Jurkat, Clone E6-1 (cell line): ENCODE results near the gene LILRA6.
A peak's percentile ranks its signal among the peaks of the same experiment; 100 is the strongest.

Source experiments
- DNase-seq: peaks from one replicate; pipeline ENCODE4 v3.0.0-alpha.2; 2011; ENCODE audit warnings: low read depth, low spot score
- H3K4me3 ChIP-seq: 2 replicates; pipeline ENCODE4 v1.5.1; 2011; ENCODE audit warnings: mild to moderate bottlenecking, low read length, control low read depth, moderate library complexity

Gene LILRA6

GRCh38 chr19:54193011-54193410 is 49.6 kb downstream of the LILRA6 start:
- no peak overlapping the region for H3K4me3 ChIP-seq

GRCh38 chr19:54191811-54192453 is 50.7 kb downstream of the LILRA6 start:
- no peak for DNase-seq
- H3K4me3 ChIP-seq = peak overlapping the region; percentile 82

More at GRCh38 chr19:54193011-54193410, 49.6 kb downstream of the LILRA6 start:
- DNase-seq = no peak

DNA sequence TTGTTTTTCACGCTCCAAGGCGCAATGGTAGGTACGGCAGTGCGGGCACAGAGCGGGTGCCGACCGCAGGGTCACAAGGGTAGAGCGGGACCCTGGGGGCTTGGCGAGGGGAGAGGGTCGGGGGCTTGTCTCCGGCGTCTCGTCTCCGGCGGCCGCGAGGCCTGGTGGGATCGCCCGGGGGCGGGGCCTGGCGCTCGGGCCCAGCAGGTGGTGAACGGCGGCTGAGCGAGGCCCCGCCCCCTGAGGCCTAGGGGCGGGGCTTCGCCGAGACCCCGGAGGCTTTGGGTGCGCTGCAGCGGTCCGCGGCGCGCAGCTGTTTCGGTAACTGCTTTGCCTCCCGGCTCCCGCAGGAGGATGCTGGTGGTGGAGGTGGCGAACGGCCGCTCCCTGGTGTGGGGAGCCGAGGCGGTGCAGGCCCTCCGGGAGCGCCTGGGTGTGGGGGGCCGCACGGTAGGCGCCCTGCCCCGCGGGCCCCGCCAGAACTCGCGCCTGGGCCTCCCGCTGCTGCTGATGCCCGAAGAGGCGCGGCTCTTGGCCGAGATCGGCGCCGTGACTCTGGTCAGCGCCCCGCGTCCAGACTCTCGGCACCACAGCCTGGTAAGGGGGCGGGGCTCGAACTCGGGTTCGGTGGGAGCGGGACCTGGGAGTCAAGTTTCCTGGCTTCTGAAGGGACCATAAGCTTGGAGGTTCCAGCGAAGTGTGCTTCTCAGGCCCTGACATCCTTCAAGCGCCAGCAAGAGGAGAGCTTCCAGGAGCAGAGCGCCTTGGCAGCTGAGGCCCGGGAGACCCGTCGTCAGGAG is 51.4 kb downstream of the LILRA6 start, which contains the start of gene TSEN34:
TSEN34 (plus strand) TSS at position 298 of the 800 bp plus-strand sequence; CDS start at position 355, 57 bp downstream.
- H3K4me3 ChIP-seq = peak within 1 kb of the TSS; percentile 82
- DNase-seq = peak; percentile 82

DNA sequence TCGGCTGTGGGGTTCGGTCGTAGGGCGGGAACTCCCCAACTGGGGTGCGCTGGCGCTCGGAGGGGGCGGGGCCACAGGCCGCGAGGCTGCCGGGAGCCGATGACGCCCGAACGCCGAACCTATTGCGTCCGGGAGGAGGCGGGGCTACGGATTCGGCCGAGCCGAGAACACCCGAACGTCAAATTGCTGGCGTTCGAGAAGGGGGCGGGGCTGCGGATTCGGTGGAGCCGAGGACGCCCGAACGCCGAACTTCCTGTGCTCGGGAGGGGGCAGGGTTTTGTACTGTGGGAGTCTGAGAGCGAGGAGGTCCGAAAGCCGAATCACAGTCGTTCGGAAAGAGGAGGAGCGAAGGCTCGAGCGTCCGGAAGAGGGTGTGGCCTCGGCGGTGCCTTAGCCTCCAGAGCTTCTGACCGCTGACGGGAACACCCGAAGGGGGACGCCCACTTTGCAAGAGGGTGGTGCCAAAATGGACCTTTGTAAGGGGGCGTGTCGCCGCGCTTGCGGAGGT is 52.0 kb downstream of the LILRA6 start:
- H3K4me3 ChIP-seq = peak overlapping the region; percentile 82

DNA sequence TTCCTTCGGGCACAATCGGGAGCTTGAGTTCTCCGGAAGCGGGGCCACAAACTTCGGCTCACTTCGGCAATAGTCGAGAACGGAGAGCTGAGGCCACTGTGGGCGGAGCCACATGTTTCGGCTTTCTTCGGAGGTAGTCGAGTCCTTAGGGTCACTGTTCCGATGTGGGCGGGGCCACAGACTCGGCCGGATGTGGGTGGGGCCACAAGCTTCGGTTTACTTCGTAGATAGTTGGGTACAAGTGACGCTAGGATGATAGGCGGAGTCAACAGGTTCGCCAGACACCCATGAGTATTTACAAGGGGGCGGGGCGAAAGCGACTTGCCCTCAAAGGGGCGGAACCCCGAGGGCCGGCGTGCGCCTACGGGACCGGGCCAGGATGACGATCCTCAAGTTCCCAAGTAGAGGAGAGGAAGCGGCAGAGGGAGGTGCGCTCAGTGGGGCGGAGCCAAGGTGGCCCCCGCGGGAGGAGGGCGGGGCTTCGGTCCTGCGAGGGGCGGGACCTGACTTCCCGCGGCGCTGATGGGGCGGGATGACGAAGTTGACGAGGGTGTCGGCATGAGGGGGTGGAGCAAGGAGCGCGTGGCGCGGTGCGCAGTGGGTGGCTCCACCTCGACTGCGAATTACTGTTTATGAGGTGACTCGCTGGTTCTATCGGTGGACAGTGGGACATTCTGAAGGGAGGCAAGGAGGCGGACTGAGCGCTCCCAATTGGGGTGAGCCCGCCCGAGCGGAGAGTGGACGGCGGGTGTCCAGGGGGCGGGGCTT is 52.7 kb downstream of the LILRA6 start:
- peak; percentile 100 for DNase-seq
- peak overlapping the region; percentile 65 for H3K4me3 ChIP-seq

More for the DNA sequence above, 52.0 kb downstream of the LILRA6 start:
- peak; percentile 99 for DNase-seq

DNA sequence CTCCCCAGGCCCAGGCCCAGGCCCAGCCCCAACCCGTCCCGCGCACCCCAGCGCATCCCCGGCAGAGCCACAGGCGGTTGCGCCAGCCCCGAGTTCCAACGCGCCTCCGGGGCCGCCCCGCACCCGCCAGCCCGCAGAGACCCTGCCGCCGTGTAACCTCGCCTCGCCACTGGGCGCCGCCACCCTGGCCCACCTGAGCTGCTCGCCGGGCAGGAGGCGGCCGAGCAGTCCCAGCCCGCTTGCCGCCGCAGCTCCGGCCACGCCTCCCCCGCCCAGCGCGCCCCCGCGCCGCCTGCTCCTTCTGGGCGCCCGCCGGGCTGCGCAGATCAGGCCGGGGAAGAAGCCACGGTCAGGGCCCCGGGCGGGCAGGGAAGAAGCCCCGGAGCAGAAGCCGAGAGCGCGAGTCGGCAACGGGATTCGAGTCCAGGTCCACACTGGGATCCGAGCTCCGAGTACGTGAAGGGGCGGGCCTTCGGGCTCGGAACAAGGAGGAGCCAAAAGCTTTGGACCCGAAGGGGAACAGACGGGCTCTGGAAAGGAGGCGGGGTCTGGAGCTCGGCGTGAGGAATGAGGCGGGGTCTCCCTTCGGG is 53.4 kb downstream of the LILRA6 start, which contains the start of gene MBOAT7:
MBOAT7 (minus strand) TSS at position 436 of the 590 bp plus-strand sequence. CDS start 1,072 bp downstream, outside the sequence.
- DNase-seq = no peak

GRCh38 chr19:54188215-54188871 is 54.2 kb downstream of the LILRA6 start:
- peak overlapping the region; percentile 59 for H3K4me3 ChIP-seq
- peak; percentile 54 for DNase-seq

More for the DNA sequence above, 53.4 kb downstream of the LILRA6 start, which contains the start of gene MBOAT7:
- H3K4me3 ChIP-seq = peak within 1 kb of the TSS; percentile 65

- no peak for DNase-seq
- H3K4me3 ChIP-seq = no peak overlapping the region
Observed at GRCh38 chr19:54186934-54187381, 55.6 kb downstream of the LILRA6 start.
